Activated T-helper 17 cell treated with anti-CD3 and anti-CD28 coated beads, Interleukin-2, amount 50 U/mL, for 72 hours (primary cell): ENCODE measurements around the gene FOXM1. TPM values are rescaled to one million over a fixed set of nuclear protein-coding genes. Genes with fewer than 3 reads are reported as not detected.
A peak's percentile ranks its signal among the peaks of the same experiment; 100 is the strongest.

Source experiments
- ATAC-seq: fragments of 150-1000 bp; cut with Tn5 transposase; replicated peaks from 2 replicates; pipeline ENCODE4 v1.10.0; 2021; ENCODE audit warnings: mild to moderate bottlenecking, moderate library complexity
- H3K27ac Mint-ChIP-seq: one replicate; pipeline ENCODE4 v1.8.0; 2022; ENCODE audit warnings: mixed read lengths
- H3K27me3 Mint-ChIP-seq: one replicate; pipeline ENCODE4 v1.8.0; 2022; ENCODE audit warnings: mixed read lengths
- H3K36me3 Mint-ChIP-seq: one replicate; pipeline ENCODE4 v1.8.0; 2022; ENCODE audit warnings: low read depth, mild to moderate bottlenecking, mixed read lengths
- H3K4me1 Mint-ChIP-seq: one replicate; pipeline ENCODE4 v1.8.0; 2022; ENCODE audit warnings: mixed read lengths
- H3K4me3 Mint-ChIP-seq: one replicate; pipeline ENCODE4 v1.8.0; 2022; ENCODE audit warnings: mild to moderate bottlenecking, mixed read lengths
- H3K9me3 Mint-ChIP-seq: one replicate; pipeline ENCODE4 v1.8.0; 2022; ENCODE audit warnings: mixed read lengths
- total RNA-seq, 2 donors: library from RNA; stranded (reverse); gene quantifications; one replicate each; pipeline ENCODE4 v1.2.3, GENCODE V29; 2022

FOXM1 gene
- total RNA-seq, 2 donors from 2014 or later = 73.8 to 134 TPM

- no peaks in the 10 kb centered on the region for H3K9me3 Mint-ChIP-seq
- no peak overlapping the region for H3K4me3 Mint-ChIP-seq
- no peaks in the 10 kb centered on the region for H3K4me1 Mint-ChIP-seq
- H3K36me3 Mint-ChIP-seq = peaks cover 55% of the 10 kb centered on the region
- no peak overlapping the region for H3K27ac Mint-ChIP-seq
- ATAC-seq = no peak
- no peaks in the 10 kb centered on the region for H3K27me3 Mint-ChIP-seq
Measured at GRCh38 chr12:2836574-2836973, 40.4 kb downstream of the FOXM1 start.

GRCh38 chr12:2835691-2836403 is 41.1 kb downstream of the FOXM1 start:
- Mint-ChIP-seq H3K36me3 (peaks cover 58% of the 10 kb centered on the region), H3K4me3 (no peak overlapping the region), H3K9me3 (no peaks in the 10 kb centered on the region), H3K27ac (no peak overlapping the region), H3K27me3 (no peaks in the 10 kb centered on the region), H3K4me1 (no peaks in the 10 kb centered on the region)
- ATAC-seq = no peak

- H3K27ac Mint-ChIP-seq = no peak within 1 kb of the TSS
Measured at GRCh38 chr12:2834581-2835491, 42.1 kb downstream of the FOXM1 start, which contains the start of gene NRIP2. NRIP2 (minus strand) TSS chr12:2835035; CDS start chr12:2834983, 52 bp downstream.

GRCh38 chr12:2833810-2834209 is 43.2 kb downstream of the FOXM1 start:
- Mint-ChIP-seq H3K27ac (no peak overlapping the region), H3K9me3 (no peaks in the 10 kb centered on the region), H3K4me1 (no peaks in the 10 kb centered on the region), H3K27me3 (no peaks in the 10 kb centered on the region), H3K4me3 (no peak overlapping the region), H3K36me3 (peaks cover 57% of the 10 kb centered on the region)
- ATAC-seq = no peak

More at GRCh38 chr12:2834581-2835491, 42.1 kb downstream of the FOXM1 start, which contains the start of gene NRIP2:
- no peaks in the 10 kb centered on the region for H3K27me3 Mint-ChIP-seq
- no peak for ATAC-seq
- peaks cover 59% of the 10 kb centered on the region for H3K36me3 Mint-ChIP-seq
- H3K9me3 Mint-ChIP-seq = no peaks in the 10 kb centered on the region
- no peaks in the 10 kb centered on the region for H3K4me1 Mint-ChIP-seq
- H3K4me3 Mint-ChIP-seq = no peak within 1 kb of the TSS

- Mint-ChIP-seq H3K4me3 (no peak overlapping the region), H3K9me3 (no peaks in the 10 kb centered on the region), H3K36me3 (peaks cover 57% of the 10 kb centered on the region), H3K27ac (no peak overlapping the region), H3K4me1 (no peaks in the 10 kb centered on the region), H3K27me3 (no peaks in the 10 kb centered on the region)
- ATAC-seq = no peak
Measured at GRCh38 chr12:2833327-2833726, 43.6 kb downstream of the FOXM1 start.

- no peak for ATAC-seq
- no peaks in the 10 kb centered on the region for H3K9me3 Mint-ChIP-seq
- H3K4me3 Mint-ChIP-seq = no peak overlapping the region
- no peaks in the 10 kb centered on the region for H3K27me3 Mint-ChIP-seq
- H3K4me1 Mint-ChIP-seq = no peaks in the 10 kb centered on the region
- peaks cover 57% of the 10 kb centered on the region for H3K36me3 Mint-ChIP-seq
- peak overlapping the region; percentile 52 for H3K27ac Mint-ChIP-seq
Measured at GRCh38 chr12:2832550-2833127, 44.3 kb downstream of the FOXM1 start.

- H3K4me3 Mint-ChIP-seq = no peak overlapping the region
- H3K9me3 Mint-ChIP-seq = no peaks in the 10 kb centered on the region
- peaks cover 80% of the 10 kb centered on the region for H3K36me3 Mint-ChIP-seq
- H3K4me1 Mint-ChIP-seq = peaks cover 3% of the 10 kb centered on the region
- H3K27me3 Mint-ChIP-seq = no peaks in the 10 kb centered on the region
- ATAC-seq = no peak
- no peak overlapping the region for H3K27ac Mint-ChIP-seq
Measured at GRCh38 chr12:2829275-2829674, 47.7 kb downstream of the FOXM1 start.

- Mint-ChIP-seq H3K4me3 (no peak overlapping the region), H3K9me3 (no peaks in the 10 kb centered on the region), H3K36me3 (peaks cover 97% of the 10 kb centered on the region), H3K4me1 (peaks cover 3% of the 10 kb centered on the region), H3K27me3 (no peaks in the 10 kb centered on the region), H3K27ac (no peak overlapping the region)
- ATAC-seq = no peak
Measured at GRCh38 chr12:2826721-2827515, 50.1 kb downstream of the FOXM1 start.

GRCh38 chr12:2826036-2826435 is 50.9 kb downstream of the FOXM1 start:
- Mint-ChIP-seq H3K9me3 (no peaks in the 10 kb centered on the region), H3K27ac (no peak overlapping the region)
- no peak for ATAC-seq

GRCh38 chr12:2825132-2825531 is 51.8 kb downstream of the FOXM1 start:
- no peak overlapping the region for H3K4me3 Mint-ChIP-seq
- peaks cover 97% of the 10 kb centered on the region for H3K36me3 Mint-ChIP-seq
- H3K27ac Mint-ChIP-seq = peak overlapping the region; percentile 41
- H3K4me1 Mint-ChIP-seq = peaks cover 3% of the 10 kb centered on the region
- no peaks in the 10 kb centered on the region for H3K9me3 Mint-ChIP-seq
- no peaks in the 10 kb centered on the region for H3K27me3 Mint-ChIP-seq
- no peak for ATAC-seq

More at GRCh38 chr12:2826036-2826435, 50.9 kb downstream of the FOXM1 start:
- Mint-ChIP-seq H3K4me3 (no peak overlapping the region), H3K27me3 (no peaks in the 10 kb centered on the region), H3K36me3 (peaks cover 97% of the 10 kb centered on the region), H3K4me1 (peaks cover 3% of the 10 kb centered on the region)

GRCh38 chr12:2824541-2824940 is 52.4 kb downstream of the FOXM1 start:
- no peak for ATAC-seq
- Mint-ChIP-seq H3K9me3 (no peaks in the 10 kb centered on the region), H3K27ac (peak overlapping the region; percentile 41), H3K4me1 (peaks cover 3% of the 10 kb centered on the region), H3K4me3 (no peak overlapping the region), H3K36me3 (peaks cover 100% of the 10 kb centered on the region), H3K27me3 (no peaks in the 10 kb centered on the region)

GRCh38 chr12:2823483-2823882 is 53.5 kb downstream of the FOXM1 start:
- no peaks in the 10 kb centered on the region for H3K9me3 Mint-ChIP-seq

GRCh38 chr12:2820432-2820831 is 56.5 kb downstream of the FOXM1 start:
- H3K27me3 Mint-ChIP-seq = no peaks in the 10 kb centered on the region
- H3K27ac Mint-ChIP-seq = no peak overlapping the region
- H3K36me3 Mint-ChIP-seq = peaks cover 93% of the 10 kb centered on the region
- ATAC-seq = no peak
- H3K4me3 Mint-ChIP-seq = no peak overlapping the region
- no peaks in the 10 kb centered on the region for H3K9me3 Mint-ChIP-seq
- peaks cover 4% of the 10 kb centered on the region for H3K4me1 Mint-ChIP-seq

More at GRCh38 chr12:2823483-2823882, 53.5 kb downstream of the FOXM1 start:
- Mint-ChIP-seq H3K4me3 (no peak overlapping the region), H3K4me1 (peaks cover 3% of the 10 kb centered on the region), H3K27ac (no peak overlapping the region), H3K36me3 (peaks cover 100% of the 10 kb centered on the region), H3K27me3 (no peaks in the 10 kb centered on the region)
- ATAC-seq = no peak

- Mint-ChIP-seq H3K36me3 (peaks cover 91% of the 10 kb centered on the region), H3K27ac (no peak overlapping the region), H3K27me3 (no peaks in the 10 kb centered on the region), H3K9me3 (no peaks in the 10 kb centered on the region), H3K4me1 (peaks cover 4% of the 10 kb centered on the region), H3K4me3 (no peak overlapping the region)
- ATAC-seq = no peak
Measured at GRCh38 chr12:2819810-2820209, 57.2 kb downstream of the FOXM1 start.
